Astrocyte (in vitro differentiated cells and primary cell): ENCODE data around the gene TAF11L12. TPM values are rescaled to one million over a fixed set of nuclear protein-coding genes. Genes with fewer than 3 reads are reported as not detected.
"Not testable (repeated sequence)": the region's sequence is repeated elsewhere in the genome, so short reads cannot be mapped to it uniquely, and the experiment has no call there.

Experiments used
- DNase-seq: peaks from one replicate; pipeline ENCODE4 v3.0.0-alpha.2; 2010; ENCODE audit warnings: low read depth
- FAIRE-seq: peaks from 2 replicates; lab custom pipeline; 2011; peaks lifted over from hg19 to GRCh38; lab: Jason Lieb, UNC
- H2AFZ ChIP-seq: 2 replicates; pipeline ENCODE4 v1.6.0; 2012; ENCODE audit warnings: low read depth, low read length, inconsistent platforms
- H3K27ac ChIP-seq: 2 replicates; pipeline ENCODE4 v1.5.1; 2011; ENCODE audit warnings: low read depth, low read length, inconsistent platforms
- H3K27me3 ChIP-seq: 2 replicates; pipeline ENCODE4 v1.6.0; 2011; ENCODE audit warnings: low read length, inconsistent platforms; ENCODE audit not compliant: insufficient read depth
- H3K36me3 ChIP-seq: 2 replicates; pipeline ENCODE4 v1.5.1; 2011; ENCODE audit warnings: low read length, inconsistent platforms; ENCODE audit not compliant: insufficient read depth
- H3K4me1 ChIP-seq: 2 replicates; pipeline ENCODE4 v1.5.1; 2011; ENCODE audit warnings: low read length, inconsistent platforms; ENCODE audit not compliant: insufficient read depth
- H3K4me2 ChIP-seq: 2 replicates; pipeline ENCODE4 v1.6.0; 2012; ENCODE audit warnings: low read length, inconsistent platforms
- H3K4me3 ChIP-seq: 2 replicates; pipeline ENCODE4 v1.5.1; 2011; ENCODE audit warnings: low read depth, mild to moderate bottlenecking, low read length, inconsistent platforms; ENCODE audit not compliant: insufficient read depth
- H3K79me2 ChIP-seq: 2 replicates; pipeline ENCODE4 v1.6.0; 2012; ENCODE audit warnings: mild to moderate bottlenecking, low read length, inconsistent platforms; ENCODE audit not compliant: insufficient read depth
- H3K9ac ChIP-seq: 2 replicates; pipeline ENCODE4 v1.6.0; 2012; ENCODE audit warnings: mild to moderate bottlenecking, low read length, inconsistent platforms
- H3K9me3 ChIP-seq: 2 replicates; pipeline ENCODE4 v1.5.1; 2012; ENCODE audit warnings: low read depth, mild to moderate bottlenecking, low read length, inconsistent platforms; ENCODE audit not compliant: insufficient read depth
- H4K20me1 ChIP-seq: 2 replicates; pipeline ENCODE4 v1.6.0; 2012; ENCODE audit warnings: low read length, inconsistent platforms; ENCODE audit not compliant: insufficient read depth
- H3K27ac Mint-ChIP-seq: one replicate; pipeline ENCODE4 v1.8.0; 2021; ENCODE audit warnings: mild to moderate bottlenecking, mixed read lengths; ENCODE audit not compliant: unreplicated experiment
- H3K27me3 Mint-ChIP-seq: one replicate; pipeline ENCODE4 v1.8.0; 2021; ENCODE audit warnings: low read depth, mixed read lengths; ENCODE audit not compliant: unreplicated experiment
- H3K36me3 Mint-ChIP-seq: one replicate; pipeline ENCODE4 v1.8.0; 2021; ENCODE audit warnings: low read depth, mixed read lengths; ENCODE audit not compliant: unreplicated experiment
- H3K4me1 Mint-ChIP-seq: one replicate; pipeline ENCODE4 v1.8.0; 2021; ENCODE audit warnings: low read depth, mixed read lengths; ENCODE audit not compliant: unreplicated experiment
- H3K4me3 Mint-ChIP-seq: one replicate; pipeline ENCODE4 v1.8.0; 2021; ENCODE audit warnings: mild to moderate bottlenecking, moderate library complexity, mixed read lengths; ENCODE audit not compliant: unreplicated experiment
- H3K9me3 Mint-ChIP-seq: one replicate; pipeline ENCODE4 v1.8.0; 2021; ENCODE audit warnings: mild to moderate bottlenecking, mixed read lengths; ENCODE audit not compliant: unreplicated experiment
- CTCF ChIP-seq: IDR thresholded peaks from 2 replicates; pipeline ENCODE4 v1.5.1; 2011; ENCODE audit warnings: low read depth, mild to moderate bottlenecking, inconsistent platforms, low read length, moderate library complexity; ENCODE audit not compliant: insufficient read depth
- EZH2 ChIP-seq: IDR thresholded peaks from 2 replicates; pipeline ENCODE4 v1.6.1; 2012; ENCODE audit warnings: mild to moderate bottlenecking, low read length, inconsistent platforms; ENCODE audit not compliant: insufficient read depth
- total RNA-seq: library from RNA; stranded (reverse); gene quantifications from 2 replicates; pipeline ENCODE4 v1.2.1, GENCODE V29; 2021

Gene TAF11L12
- total RNA-seq, 1 donor from 2014 or later = 0.34 TPM

- H3K9me3 ChIP-seq = no peaks in the 10 kb centered on the region
- no peaks in the 10 kb centered on the region for H3K4me1 ChIP-seq
- TF ChIP-seq EZH2 (no peak), CTCF (no peak)
- Mint-ChIP-seq H3K27ac (no peak overlapping the region), H3K9me3 (no peaks in the 10 kb centered on the region), H3K27me3 (peaks cover 1% of the 10 kb centered on the region), H3K4me1 (no peaks in the 10 kb centered on the region), H3K36me3 (no peaks in the 10 kb centered on the region), H3K4me3 (no peak overlapping the region)
- H2AFZ ChIP-seq = no peak overlapping the region
- no peaks in the 10 kb centered on the region for H3K27me3 ChIP-seq
- H3K9ac ChIP-seq = no peak overlapping the region
- no peaks in the 10 kb centered on the region for H4K20me1 ChIP-seq
- no peaks in the 10 kb centered on the region for H3K79me2 ChIP-seq
- no peak for FAIRE-seq
- no peak overlapping the region for H3K4me2 ChIP-seq
- no peak for DNase-seq
- no peak overlapping the region for H3K4me3 ChIP-seq
- H3K36me3 ChIP-seq = no peaks in the 10 kb centered on the region
- no peak overlapping the region for H3K27ac ChIP-seq
Measured at GRCh38 chr5:17619354-17619753, 9.2 kb downstream of the TAF11L12 start.

- Mint-ChIP-seq H3K9me3 (no peaks in the 10 kb centered on the region), H3K4me3 (no peak overlapping the region), H3K36me3 (no peaks in the 10 kb centered on the region), H3K27me3 (no peaks in the 10 kb centered on the region), H3K27ac (no peak overlapping the region), H3K4me1 (no peaks in the 10 kb centered on the region)
- Histone ChIP-seq H3K27me3 (no peaks in the 10 kb centered on the region), H3K4me3 (no peak overlapping the region), H2AFZ (no peak overlapping the region), H3K9ac (no peak overlapping the region), H3K9me3 (no peaks in the 10 kb centered on the region), H3K36me3 (no peaks in the 10 kb centered on the region), H3K4me1 (no peaks in the 10 kb centered on the region), H3K79me2 (no peaks in the 10 kb centered on the region), H3K4me2 (no peak overlapping the region), H3K27ac (no peak overlapping the region), H4K20me1 (no peaks in the 10 kb centered on the region)
- no peak for DNase-seq
- FAIRE-seq = no peak
- no peak for TF ChIP-seq CTCF
- no peak for TF ChIP-seq EZH2
Measured at GRCh38 chr5:17620627-17621026, 10.4 kb downstream of the TAF11L12 start.

- Mint-ChIP-seq H3K4me3 (no peak overlapping the region), H3K36me3 (no peaks in the 10 kb centered on the region)
Measured at GRCh38 chr5:17625686-17626085, 15.5 kb downstream of the TAF11L12 start.

GRCh38 chr5:17631788-17632187 lies 21.6 kb downstream of the TAF11L12 start, which contains the start of gene TAF11L13:
Gene TAF11L13, plus strand, starts transcription at chr5:17632088.
- H3K27ac Mint-ChIP-seq, H2AFZ ChIP-seq, FAIRE-seq, H3K79me2 ChIP-seq, H3K36me3 Mint-ChIP-seq, H3K9ac ChIP-seq, H3K27me3 Mint-ChIP-seq, H3K9me3 Mint-ChIP-seq, H3K27ac ChIP-seq, H3K9me3 ChIP-seq, H3K4me3 ChIP-seq, H3K4me1 ChIP-seq, H3K36me3 ChIP-seq, H3K27me3 ChIP-seq, H3K4me2 ChIP-seq, H3K4me1 Mint-ChIP-seq, H3K4me3 Mint-ChIP-seq, H4K20me1 ChIP-seq, DNase-seq: not testable (repeated sequence)

More at GRCh38 chr5:17625686-17626085, 15.5 kb downstream of the TAF11L12 start:
- H3K27me3 Mint-ChIP-seq = no peaks in the 10 kb centered on the region
- H4K20me1 ChIP-seq = no peaks in the 10 kb centered on the region
- H3K27ac ChIP-seq = no peak overlapping the region
- no peaks in the 10 kb centered on the region for H3K4me1 Mint-ChIP-seq
- no peaks in the 10 kb centered on the region for H3K79me2 ChIP-seq
- no peak overlapping the region for H2AFZ ChIP-seq
- no peak overlapping the region for H3K27ac Mint-ChIP-seq
- TF ChIP-seq CTCF = no peak
- TF ChIP-seq EZH2 = no peak
- H3K4me2 ChIP-seq = no peak overlapping the region
- no peaks in the 10 kb centered on the region for H3K36me3 ChIP-seq
- FAIRE-seq (no peak), DNase-seq (no peak)
- no peaks in the 10 kb centered on the region for H3K4me1 ChIP-seq
- H3K4me3 ChIP-seq = no peak overlapping the region
- no peaks in the 10 kb centered on the region for H3K9me3 Mint-ChIP-seq
- H3K9ac ChIP-seq = no peak overlapping the region
- H3K27me3 ChIP-seq = no peaks in the 10 kb centered on the region
- no peaks in the 10 kb centered on the region for H3K9me3 ChIP-seq
